H9 (cell line): ENCODE results near the gene OR52I2. TPM values are rescaled to one million over a fixed set of nuclear protein-coding genes. Genes with fewer than 3 reads are reported as not detected.

Experiments used
- DNase-seq: peaks from one replicate; pipeline ENCODE4 v3.0.0-alpha.2; 2017
- H2AFZ ChIP-seq: one replicate; pipeline ENCODE4 v1.6.1; 2013; ENCODE audit warnings: mild to moderate bottlenecking, low read length, control low read depth, moderate library complexity
- H2AK5ac ChIP-seq: 2 replicates; pipeline ENCODE4 v1.6.1; 2013; ENCODE audit warnings: low read length, control low read depth, mixed read lengths; ENCODE audit not compliant: insufficient read length
- H2BK120ac ChIP-seq: one replicate; pipeline ENCODE4 v1.6.1; 2013; ENCODE audit warnings: low read depth, mild to moderate bottlenecking, low read length, control low read depth, inconsistent platforms; ENCODE audit not compliant: poor library complexity, severe bottlenecking
- H2BK12ac ChIP-seq: 2 replicates; pipeline ENCODE4 v1.6.1; 2013; ENCODE audit warnings: low read length, control low read depth, mixed read lengths, low read depth; ENCODE audit not compliant: insufficient read length
- H2BK15ac ChIP-seq: 2 replicates; pipeline ENCODE4 v1.6.1; 2013; ENCODE audit warnings: low read depth, low read length, control low read depth
- H2BK20ac ChIP-seq: one replicate; pipeline ENCODE4 v1.6.1; 2013; ENCODE audit warnings: low read depth, mild to moderate bottlenecking, low read length, control low read depth, inconsistent platforms; ENCODE audit not compliant: poor library complexity, severe bottlenecking
- H2BK5ac ChIP-seq: 2 replicates; pipeline ENCODE4 v1.6.1; 2013; ENCODE audit warnings: low read length, control low read depth, mixed read lengths; ENCODE audit not compliant: insufficient read length
- H3K14ac ChIP-seq: 2 replicates; pipeline ENCODE4 v1.6.1; 2013; ENCODE audit warnings: low read length, control low read depth; ENCODE audit not compliant: insufficient read depth
- H3K18ac ChIP-seq: 2 replicates; pipeline ENCODE4 v1.6.1; 2013; ENCODE audit warnings: low read depth, mild to moderate bottlenecking, mixed read lengths, low read length, control low read depth; ENCODE audit not compliant: insufficient read length
- H3K23ac ChIP-seq: 2 replicates; pipeline ENCODE4 v1.6.1; 2013; ENCODE audit warnings: low read length, control low read depth, mixed read lengths, low read depth; ENCODE audit not compliant: insufficient read length
- H3K23me2 ChIP-seq: 2 replicates; pipeline ENCODE4 v1.6.1; 2013; ENCODE audit warnings: low read depth, mild to moderate bottlenecking, mixed read lengths, low read length, control low read depth; ENCODE audit not compliant: insufficient read length, poor library complexity, severe bottlenecking
- H3K27ac ChIP-seq: 2 replicates; pipeline ENCODE4 v1.5.1; 2013; ENCODE audit warnings: low read length, control low read depth, mixed read lengths, low read depth; ENCODE audit not compliant: insufficient read length
- H3K27me3 ChIP-seq: 2 replicates; pipeline ENCODE4 v1.6.1; 2013; ENCODE audit warnings: low read length, control low read depth, inconsistent platforms; ENCODE audit not compliant: insufficient read depth
- H3K4ac ChIP-seq: 2 replicates; pipeline ENCODE4 v1.6.1; 2013; ENCODE audit warnings: low read depth, mild to moderate bottlenecking, control low read depth, inconsistent platforms, low read length, moderate library complexity
- H3K4me1 ChIP-seq: 2 replicates; pipeline ENCODE4 v1.6.1; 2013; ENCODE audit warnings: low read length, control low read depth, inconsistent platforms; ENCODE audit not compliant: insufficient read depth
- H3K4me2 ChIP-seq: 2 replicates; pipeline ENCODE4 v1.6.1; 2013; ENCODE audit warnings: low read length, control low read depth, mixed read lengths; ENCODE audit not compliant: insufficient read length, insufficient read depth
- H3K56ac ChIP-seq: 2 replicates; pipeline ENCODE4 v1.6.1; 2013; ENCODE audit warnings: low read depth, mild to moderate bottlenecking, mixed read lengths, low read length, control low read depth; ENCODE audit not compliant: insufficient read length
- H3K79me1 ChIP-seq: 2 replicates; pipeline ENCODE4 v1.6.1; 2013; ENCODE audit warnings: low read depth, mild to moderate bottlenecking, moderate library complexity, low read length, control low read depth, inconsistent platforms; ENCODE audit not compliant: insufficient read depth, poor library complexity, severe bottlenecking
- H3K79me2 ChIP-seq: 2 replicates; pipeline ENCODE4 v1.6.1; 2013; ENCODE audit warnings: low read length, control low read depth, inconsistent platforms; ENCODE audit not compliant: insufficient read depth
- H3K9ac ChIP-seq: 2 replicates; pipeline ENCODE4 v1.6.1; 2013; ENCODE audit warnings: low read length, control low read depth, mixed read lengths; ENCODE audit not compliant: insufficient read length; ENCODE audit errors: extremely low read depth
- H3K9me3 ChIP-seq: one replicate; pipeline ENCODE4 v1.6.1; 2013; ENCODE audit warnings: low read depth, low read length, inconsistent platforms; ENCODE audit not compliant: control insufficient read depth
- H3T11ph ChIP-seq: one replicate; pipeline ENCODE4 v1.6.1; 2013; ENCODE audit warnings: mild to moderate bottlenecking, low read length, control low read depth, inconsistent platforms
- H4K20me1 ChIP-seq: one replicate; pipeline ENCODE4 v1.6.1; 2013; ENCODE audit not compliant: control insufficient read depth, insufficient read length, insufficient read depth
- H4K5ac ChIP-seq: 2 replicates; pipeline ENCODE4 v1.6.1; 2013; ENCODE audit warnings: low read depth, mild to moderate bottlenecking, mixed read lengths, low read length, control low read depth; ENCODE audit not compliant: insufficient read length
- H4K8ac ChIP-seq: replicated peaks from 2 replicates; pipeline ENCODE4 v1.6.1; 2013; ENCODE audit warnings: low read length, control low read depth, mixed read lengths, low read depth; ENCODE audit not compliant: insufficient read length
- H4K91ac ChIP-seq: 2 replicates; pipeline ENCODE4 v1.6.1; 2013; ENCODE audit warnings: low read depth, mild to moderate bottlenecking, moderate library complexity, mixed read lengths, low read length, control low read depth; ENCODE audit not compliant: insufficient read length
- H3K27ac Mint-ChIP-seq, 3 experiments: 2 replicates in 2 of 3; 3 replicates in 1 of 3; pipeline ENCODE4 v1.8.0; 2020 to 2021; ENCODE audit warnings: mixed read lengths in 3 of 3, mild to moderate bottlenecking in 1 of 3, moderate library complexity in 1 of 3
- H3K27me3 Mint-ChIP-seq: 2 replicates; pipeline ENCODE4 v1.8.0; 2021; ENCODE audit warnings: low read depth, mild to moderate bottlenecking, moderate library complexity, mixed read lengths
- H3K36me3 Mint-ChIP-seq, 3 experiments: 2 replicates in 2 of 3; 3 replicates in 1 of 3; pipeline ENCODE4 v1.8.0; 2020 to 2021; ENCODE audit warnings: low read depth in 3 of 3, mixed read lengths in 3 of 3; ENCODE audit not compliant: insufficient read depth in 1 of 3
- H3K4me1 Mint-ChIP-seq, 2 experiments: 2 replicates each; pipeline ENCODE4 v1.8.0; 2020; ENCODE audit warnings: mixed read lengths in 2 of 2
- H3K4me3 Mint-ChIP-seq, 2 experiments: 2 replicates in 1 of 2; 3 replicates in 1 of 2; pipeline ENCODE4 v1.8.0; 2020 to 2021; ENCODE audit warnings: mild to moderate bottlenecking in 2 of 2, mixed read lengths in 2 of 2, moderate library complexity in 1 of 2
- H3K9me3 Mint-ChIP-seq, 2 experiments: 2 replicates in 1 of 2; 3 replicates in 1 of 2; pipeline ENCODE4 v1.8.0; 2020; ENCODE audit warnings: mild to moderate bottlenecking in 2 of 2, mixed read lengths in 2 of 2, moderate library complexity in 1 of 2
- WGBS: extraction: QIAGEN DNeasy Blood & Tissue Kit; methylation state at CpG from one replicate; pipeline ENCODE4 v1.1.7; 2013; ENCODE audit warnings: missing lambda C conversion rate, low lambda C conversion rate, mixed read lengths; ENCODE audit not compliant: insufficient read length; ENCODE audit errors: extremely low coverage; 5-methylcytosine and 5-hydroxymethylcytosine counted together
- total RNA-seq: library from RNA; stranded (reverse); gene quantifications from 2 replicates; pipeline ENCODE4 v1.2.1, GENCODE V29; 2021
- TF ChIP-seq, protein P1 (sequence below): fragments of 200-600 bp; sonication (generic); conservative IDR thresholded peaks from 3 replicates; pipeline ENCODE4 v1.8.0; 2021; ENCODE audit warnings: antibody characterized with exemption, mild to moderate bottlenecking

OR52I2 gene
- total RNA-seq, 1 experiment from 2014 or later, result not detected

- Mint-ChIP-seq H3K27ac (no peak overlapping the region), H3K9me3 (0 out of 5 replicates have a peak, but pooled peaks cover 0 to under 1% of the 10 kb centered on the region in 2 experiments), H3K4me1 (peaks cover 3 to 9% of the 10 kb centered on the region in 2 experiments; a peak in 3 of 4 replicates), H3K27me3 (no peaks in the 10 kb centered on the region), H3K36me3 (no peaks in the 10 kb centered on the region), H3K4me3 (no peak overlapping the region)
- Histone ChIP-seq H3K9me3 (no peaks in the 10 kb centered on the region), H4K8ac (no peak overlapping the region), H2AFZ (no peak overlapping the region), H3K27me3 (no peaks in the 10 kb centered on the region), H3K4me1 (no peaks in the 10 kb centered on the region), H2BK20ac (no peak overlapping the region), H3K23me2 (no peaks in the 10 kb centered on the region), H3K14ac (no peak overlapping the region), H4K5ac (no peak overlapping the region), H3K4ac (no peak overlapping the region), H3K79me2 (no peaks in the 10 kb centered on the region), H3K27ac (no peak overlapping the region), H3K4me2 (no peak overlapping the region), H4K20me1 (no peaks in the 10 kb centered on the region), H2BK15ac (no peak overlapping the region), H3K23ac (no peak overlapping the region), H2BK120ac (no peak overlapping the region), H2AK5ac (no peak overlapping the region), H2BK12ac (no peak overlapping the region), H2BK5ac (no peak overlapping the region), H3K56ac (no peak overlapping the region), H3T11ph (no peak overlapping the region), H4K91ac (no peak overlapping the region), H3K18ac (no peak overlapping the region), H3K79me1 (no peaks in the 10 kb centered on the region), H3K9ac (no peak overlapping the region)
- TF ChIP-seq, protein P1, sequence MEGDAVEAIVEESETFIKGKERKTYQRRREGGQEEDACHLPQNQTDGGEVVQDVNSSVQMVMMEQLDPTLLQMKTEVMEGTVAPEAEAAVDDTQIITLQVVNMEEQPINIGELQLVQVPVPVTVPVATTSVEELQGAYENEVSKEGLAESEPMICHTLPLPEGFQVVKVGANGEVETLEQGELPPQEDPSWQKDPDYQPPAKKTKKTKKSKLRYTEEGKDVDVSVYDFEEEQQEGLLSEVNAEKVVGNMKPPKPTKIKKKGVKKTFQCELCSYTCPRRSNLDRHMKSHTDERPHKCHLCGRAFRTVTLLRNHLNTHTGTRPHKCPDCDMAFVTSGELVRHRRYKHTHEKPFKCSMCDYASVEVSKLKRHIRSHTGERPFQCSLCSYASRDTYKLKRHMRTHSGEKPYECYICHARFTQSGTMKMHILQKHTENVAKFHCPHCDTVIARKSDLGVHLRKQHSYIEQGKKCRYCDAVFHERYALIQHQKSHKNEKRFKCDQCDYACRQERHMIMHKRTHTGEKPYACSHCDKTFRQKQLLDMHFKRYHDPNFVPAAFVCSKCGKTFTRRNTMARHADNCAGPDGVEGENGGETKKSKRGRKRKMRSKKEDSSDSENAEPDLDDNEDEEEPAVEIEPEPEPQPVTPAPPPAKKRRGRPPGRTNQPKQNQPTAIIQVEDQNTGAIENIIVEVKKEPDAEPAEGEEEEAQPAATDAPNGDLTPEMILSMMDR, result no peak
- DNase-seq, result no peak
- no CpG with 5 or more reads among the region's 3 CpGs for WGBS
Observed at GRCh38 chr11:4637662-4638047, 56.1 kb downstream of the OR52I2 start.
